H1 (cell line): ENCODE data around the gene LRRC25. TPM values are rescaled to one million over a fixed set of nuclear protein-coding genes. Genes with fewer than 3 reads are reported as not detected.

Experiments used
- CBX5 ChIP-seq: fragments of 300-800, 300-1000 bp; sonication (generic); IDR thresholded peaks from 2 replicates; pipeline ENCODE4 v1.7.1; 2016; ENCODE audit warnings: antibody characterized with exemption, low read length, low read depth
- CTCF ChIP-seq, 3 experiments: IDR thresholded peaks; 1 replicate in 2 of 3; 2 replicates in 1 of 3; pipeline versions ENCODE4 v1.5.1 to v1.6.1; 2011; ENCODE audit warnings: low read length in 3 of 3, mild to moderate bottlenecking in 3 of 3, inconsistent platforms in 2 of 3, low read depth in 1 of 3, moderate library complexity in 1 of 3; ENCODE audit not compliant: insufficient read depth in 1 of 3; ENCODE audit errors: control extremely low read depth in 1 of 3
- EGR1 ChIP-seq: IDR thresholded peaks from 2 replicates; pipeline ENCODE4 v1.6.1; 2011; ENCODE audit warnings: low read depth, low read length, borderline replicate concordance
- HDAC6 ChIP-seq: IDR thresholded peaks from one replicate; pipeline ENCODE4 v1.7.1; 2012; ENCODE audit warnings: low read depth, mild to moderate bottlenecking, inconsistent platforms, low read length, moderate library complexity
- JUND ChIP-seq: IDR thresholded peaks from 2 replicates; pipeline ENCODE4 v1.6.1; 2011; ENCODE audit warnings: mild to moderate bottlenecking, improper control_type of control experiment, low read length
- RBBP5 ChIP-seq: IDR thresholded peaks from 2 replicates; pipeline ENCODE4 v1.7.1; 2012; ENCODE audit warnings: low read depth, mild to moderate bottlenecking, inconsistent platforms, low read length, moderate library complexity, borderline replicate concordance
- SIN3A ChIP-seq, 2 experiments: IDR thresholded peaks in 1 of 2; conservative IDR thresholded peaks in 1 of 2; 2 replicates each; pipeline ENCODE4 v1.6.1; 2011 to 2012; ENCODE audit warnings: low read length in 2 of 2, improper control_type of control experiment in 1 of 2, low read depth in 1 of 2, mild to moderate bottlenecking in 1 of 2
- SP1 ChIP-seq: IDR thresholded peaks from 2 replicates; pipeline ENCODE4 v1.6.1; 2011; ENCODE audit warnings: low read depth, low read length
- polyA plus RNA-seq, 7 experiments: library from polyadenylated mRNA; depleted of rRNA in 3 of 7; stranded (reverse) in 5 of 7; unstranded in 2 of 7; fragments of >200 nt in 5 of 7; fragments of 200-250 nt in 2 of 7; gene quantifications; 1 replicate in 5 of 7; 2 replicates in 1 of 7; 4 replicates in 1 of 7; pipeline versions ENCODE4 v1.2.1 to v1.2.3, GENCODE V29; 2011 to 2013; ENCODE audit warnings: missing spikeins in 2 of 7, mixed read lengths in 2 of 7
- total RNA-seq: library from RNA; stranded (reverse); fragmentation: NEBNext Ultra II Directional; extraction: Animal tissue kit (Norgen Biotek cat#: 25700); gene quantifications from 2 replicates; pipeline ENCODE4 v1.2.1, GENCODE V29; 2021
- TF ChIP-seq, protein P1 (sequence below): IDR thresholded peaks from 2 replicates; pipeline ENCODE4 v1.6.1; 2012; ENCODE audit warnings: inconsistent platforms

The LRRC25 gene
- total and polyA plus RNA-seq, 2 of the 8 experiments (the other 6 are each of a cell fraction or from before 2014, with no cell fraction given), result 0.20 to 0.41 TPM

DNA sequence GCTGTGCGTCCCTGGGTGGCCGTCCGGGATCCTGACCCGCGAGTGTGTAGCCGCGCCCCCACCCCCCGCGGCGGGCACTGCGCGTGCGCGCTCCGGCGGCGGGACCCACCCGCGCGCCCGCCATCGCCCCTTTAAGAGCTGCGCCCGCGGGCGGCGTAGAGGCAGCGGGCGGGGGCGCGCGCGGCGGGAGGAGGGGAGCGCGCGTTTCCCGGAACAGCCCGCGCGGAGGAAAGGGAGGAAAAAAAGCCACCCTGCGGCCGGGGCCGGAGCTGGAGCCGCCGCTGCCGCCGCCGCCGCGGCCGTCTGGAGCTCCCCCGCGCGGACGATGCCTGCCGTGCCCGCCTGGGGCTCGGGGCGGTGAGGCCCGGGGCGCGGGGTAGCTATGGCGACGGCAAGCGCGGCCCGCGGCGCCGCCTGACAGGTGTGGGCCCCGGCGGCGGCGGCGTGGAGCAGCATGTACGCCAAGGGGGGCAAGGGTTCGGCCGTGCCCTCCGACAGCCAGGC, 21.8 kb upstream of the LRRC25 start, which contains the start of gene SSBP4 (continued):
- TF ChIP-seq CBX5 (no peak), SP1 (0 out of 2 replicates have a peak, but pooled peaks have one; percentile 15), HDAC6 (no peak), RBBP5 (peak; percentile 39; the same call in 1 of the 2 replicates), EGR1 (peak; percentile 39; the same call in 1 of the 2 replicates), JUND (peak; percentile 66; the same call in 1 of the 2 replicates), CTCF (IDR thresholded peaks at IDR 0.05; ENCODE audit: control extremely low read depth in 1 of 3, insufficient read depth in 1 of 3, low read depth in 1 of 3, low read length in 3 of 3) (peak; percentile 32 to 80 (median 39)), SIN3A (conservative IDR thresholded peaks at IDR 0.05 in 1 of 2, IDR thresholded peaks at IDR 0.05 in 1 of 2; ENCODE audit: low read depth in 1 of 2, low read length in 2 of 2) (peak in 1 of 2 experiments; percentile 84; a peak in 1 of 4 replicates)
- TF ChIP-seq, protein P1, sequence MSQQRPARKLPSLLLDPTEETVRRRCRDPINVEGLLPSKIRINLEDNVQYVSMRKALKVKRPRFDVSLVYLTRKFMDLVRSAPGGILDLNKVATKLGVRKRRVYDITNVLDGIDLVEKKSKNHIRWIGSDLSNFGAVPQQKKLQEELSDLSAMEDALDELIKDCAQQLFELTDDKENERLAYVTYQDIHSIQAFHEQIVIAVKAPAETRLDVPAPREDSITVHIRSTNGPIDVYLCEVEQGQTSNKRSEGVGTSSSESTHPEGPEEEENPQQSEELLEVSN, result peak; percentile 50; the same call in 1 of the 2 replicates
